ENCODE results near the gene RFFL.
"Not testable (repeated sequence)": the region's sequence is repeated elsewhere in the genome, so short reads cannot be mapped to it uniquely, and the experiment has no call there.

RFFL gene

DNA sequence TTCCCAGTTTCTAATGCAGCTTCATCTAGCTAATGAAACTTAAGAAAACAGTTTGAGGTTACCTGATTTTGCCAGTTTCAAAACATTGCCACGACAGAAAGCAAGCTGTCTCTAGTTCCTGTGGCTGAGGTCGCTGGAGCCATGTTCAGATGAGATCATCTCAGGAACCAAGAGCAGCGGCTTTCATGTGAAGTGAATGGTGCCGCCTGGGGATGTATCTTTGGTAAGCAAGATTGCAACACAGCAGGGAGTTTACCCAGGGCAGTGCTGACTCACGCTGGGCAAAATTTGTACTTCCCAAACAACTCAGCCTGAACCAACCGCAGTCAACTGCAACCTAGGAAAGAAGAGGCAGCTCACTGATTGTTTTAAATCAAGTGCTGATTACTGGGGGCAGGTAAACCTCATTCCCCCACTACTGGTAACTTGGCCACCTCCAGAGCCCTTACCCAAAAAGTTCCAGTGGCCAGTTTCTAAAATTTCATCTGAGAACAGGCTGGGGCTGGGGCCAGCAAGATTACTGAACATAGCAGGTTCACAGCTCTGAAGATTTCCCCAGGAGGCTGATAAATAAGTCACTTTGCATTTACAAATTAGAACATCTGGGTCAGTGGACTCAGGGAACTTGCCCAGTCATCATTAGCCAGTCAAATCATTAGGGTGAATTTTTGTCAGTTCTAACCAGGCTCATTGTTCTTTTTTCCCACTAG, at the start of gene RFFL:
RFFL (minus strand) TSS at position 194 of the 710 bp plus-strand sequence. CDS start 37,154 bp downstream, outside the sequence.
- Histone ChIP-seq H3K27ac (ENCODE audit: low read length) (no peak within 1 kb of the TSS), H3K27me3 (ENCODE audit: control insufficient read depth, insufficient read depth, low read length) (no peaks in the 10 kb centered on the region), H3K4me1 (ENCODE audit: control insufficient read depth, insufficient read depth, low read length) (no peaks in the 10 kb centered on the region), H3K4me3 (ENCODE audit: low read length) (no peak within 1 kb of the TSS), H3K36me3 (ENCODE audit: control insufficient read depth, insufficient read depth, low read length) (no peaks in the 10 kb centered on the region), H3K9me3 (ENCODE audit: control insufficient read depth, insufficient read depth, low read length) (no peaks in the 10 kb centered on the region)
- peak; percentile 67 for DNase-seq (ENCODE audit: low read depth, low spot score)
- no CpG with 5 or more reads among the region's 6 CpGs for WGBS (ENCODE audit: insufficient coverage, insufficient read length)

DNA sequence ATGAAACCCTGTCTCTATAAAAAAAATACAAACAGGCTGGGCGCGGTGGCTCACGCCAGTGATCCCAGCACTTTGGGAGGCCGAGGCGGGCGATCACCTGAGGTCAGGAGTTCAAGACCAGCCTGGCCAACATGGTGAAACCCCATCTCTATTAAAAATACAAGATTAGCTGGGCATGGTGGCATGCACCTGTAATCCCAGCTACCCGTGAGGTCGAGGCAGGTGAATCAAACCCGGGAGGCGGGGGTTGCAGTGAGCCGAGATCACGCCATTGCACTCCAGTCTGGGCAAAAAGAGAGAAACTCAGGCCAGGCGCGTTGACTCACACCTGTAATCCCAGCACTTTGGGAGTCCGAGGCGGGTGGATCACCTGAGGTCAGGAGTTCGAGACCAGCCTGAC, 47.3 kb upstream of the RFFL start:
- no CpG with 5 or more reads among the region's 17 CpGs for WGBS (ENCODE audit: insufficient coverage, insufficient read length)
- H3K27me3 ChIP-seq (ENCODE audit: control insufficient read depth, insufficient read depth, low read length); H3K4me3 ChIP-seq (ENCODE audit: low read length); H3K9me3 ChIP-seq (ENCODE audit: control insufficient read depth, insufficient read depth, low read length); H3K27ac ChIP-seq (ENCODE audit: low read length); H3K4me1 ChIP-seq (ENCODE audit: control insufficient read depth, insufficient read depth, low read length); H3K36me3 ChIP-seq (ENCODE audit: control insufficient read depth, insufficient read depth, low read length); DNase-seq (ENCODE audit: low read depth, low spot score): not testable (repeated sequence)

- DNase-seq (ENCODE audit: low read depth, low spot score) = no peak
- no peaks in the 10 kb centered on the region for H3K27me3 ChIP-seq (ENCODE audit: control insufficient read depth, insufficient read depth, low read length)
- no CpG with 5 or more reads among the region's 5 CpGs for WGBS (ENCODE audit: insufficient coverage, insufficient read length)
- H3K9me3 ChIP-seq (ENCODE audit: control insufficient read depth, insufficient read depth, low read length) = no peaks in the 10 kb centered on the region
- H3K4me1 ChIP-seq (ENCODE audit: control insufficient read depth, insufficient read depth, low read length) = no peaks in the 10 kb centered on the region
- H3K36me3 ChIP-seq (ENCODE audit: control insufficient read depth, insufficient read depth, low read length) = peaks cover 9% of the 10 kb centered on the region; the same call in 1 of the 2 replicates
- H3K4me3 ChIP-seq (ENCODE audit: low read length) = no peak overlapping the region
- no peak overlapping the region for H3K27ac ChIP-seq (ENCODE audit: low read length)
Measured at GRCh38 chr17:35104844-35105450, 41.4 kb upstream of the RFFL start.

DNA sequence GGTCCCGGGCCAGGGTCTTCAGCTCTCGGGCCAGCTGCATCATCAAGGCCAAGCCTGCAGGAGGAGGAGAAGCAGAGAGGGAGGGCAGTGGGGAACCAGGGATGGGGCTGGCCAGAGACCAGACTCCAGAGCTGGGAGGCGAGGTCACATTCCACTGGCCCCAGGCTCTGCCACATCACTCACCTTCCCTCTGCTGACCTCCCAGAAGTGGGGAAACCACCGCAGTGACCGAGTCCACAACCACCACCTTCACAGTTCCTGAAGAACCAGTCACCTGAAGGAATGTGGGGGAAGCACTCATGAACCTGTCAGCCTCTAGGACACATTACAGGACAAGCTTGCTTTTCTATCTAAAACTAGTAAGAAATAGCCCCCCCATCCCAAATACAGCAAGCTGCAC, 39.8 kb upstream of the RFFL start:
- Histone ChIP-seq H3K36me3 (ENCODE audit: control insufficient read depth, insufficient read depth, low read length) (peaks cover 9% of the 10 kb centered on the region; the same call in 1 of the 2 replicates), H3K27ac (ENCODE audit: low read length) (no peak overlapping the region), H3K4me1 (ENCODE audit: control insufficient read depth, insufficient read depth, low read length) (no peaks in the 10 kb centered on the region), H3K27me3 (ENCODE audit: control insufficient read depth, insufficient read depth, low read length) (no peaks in the 10 kb centered on the region), H3K9me3 (ENCODE audit: control insufficient read depth, insufficient read depth, low read length) (no peaks in the 10 kb centered on the region), H3K4me3 (ENCODE audit: low read length) (no peak overlapping the region)
- no peak for DNase-seq (ENCODE audit: low read depth, low spot score)
- no CpG with 5 or more reads among the region's 5 CpGs for WGBS (ENCODE audit: insufficient coverage, insufficient read length)

DNA sequence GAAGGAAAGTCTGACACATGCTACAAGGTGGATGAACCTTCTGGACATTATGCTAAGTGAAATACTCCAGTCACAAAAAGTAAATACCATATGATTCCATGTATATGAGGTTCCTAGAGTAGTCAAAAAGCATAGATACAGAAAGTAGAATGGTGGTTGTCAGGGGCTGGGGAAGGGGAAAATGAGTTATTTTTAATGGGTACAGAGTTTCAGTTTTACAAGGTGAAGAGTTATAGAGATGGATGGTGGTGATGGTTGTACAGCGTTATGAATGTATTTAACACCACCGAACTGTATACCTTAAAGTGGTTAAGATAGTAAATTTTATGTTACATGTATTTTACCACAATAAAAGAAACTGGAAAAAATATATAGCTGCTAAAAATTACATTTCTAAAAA, 38.2 kb upstream of the RFFL start:
- Histone ChIP-seq H3K36me3 (ENCODE audit: control insufficient read depth, insufficient read depth, low read length) (peaks cover 9% of the 10 kb centered on the region; the same call in 1 of the 2 replicates), H3K4me3 (ENCODE audit: low read length) (no peak overlapping the region), H3K4me1 (ENCODE audit: control insufficient read depth, insufficient read depth, low read length) (no peaks in the 10 kb centered on the region), H3K9me3 (ENCODE audit: control insufficient read depth, insufficient read depth, low read length) (no peaks in the 10 kb centered on the region), H3K27me3 (ENCODE audit: control insufficient read depth, insufficient read depth, low read length) (no peaks in the 10 kb centered on the region), H3K27ac (ENCODE audit: low read length) (no peak overlapping the region)
- WGBS (ENCODE audit: insufficient coverage, insufficient read length) = 100% methylated on average over 1 of the region's 2 CpGs
- DNase-seq (ENCODE audit: low read depth, low spot score) = no peak

DNA sequence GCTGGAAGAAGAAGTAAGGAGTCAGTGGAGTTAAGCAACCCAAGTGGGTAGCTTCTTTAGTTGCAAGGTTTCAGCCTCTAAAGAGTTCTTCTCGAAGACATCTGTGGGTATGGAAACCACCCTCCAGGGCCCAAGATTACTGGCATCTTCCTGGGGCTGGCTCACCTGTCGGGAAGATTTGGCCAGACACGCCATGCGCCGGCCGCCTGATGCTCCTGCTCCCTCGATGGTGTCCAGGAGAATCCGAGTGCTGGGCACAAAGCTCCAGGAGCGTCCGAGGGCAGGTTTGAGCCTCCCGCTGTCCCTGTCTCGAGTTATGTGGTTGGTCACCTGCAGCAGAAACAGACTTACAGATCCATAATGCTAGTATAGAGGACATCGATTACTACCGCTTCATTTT, 37.5 kb upstream of the RFFL start:
- Histone ChIP-seq H3K4me1 (ENCODE audit: control insufficient read depth, insufficient read depth, low read length) (no peaks in the 10 kb centered on the region), H3K36me3 (ENCODE audit: control insufficient read depth, insufficient read depth, low read length) (peaks cover 9% of the 10 kb centered on the region; the same call in 1 of the 2 replicates), H3K27ac (ENCODE audit: low read length) (no peak overlapping the region), H3K27me3 (ENCODE audit: control insufficient read depth, insufficient read depth, low read length) (no peaks in the 10 kb centered on the region), H3K9me3 (ENCODE audit: control insufficient read depth, insufficient read depth, low read length) (no peaks in the 10 kb centered on the region), H3K4me3 (ENCODE audit: low read length) (no peak overlapping the region)
- DNase-seq (ENCODE audit: low read depth, low spot score) = no peak
- no CpG with 5 or more reads among the region's 14 CpGs for WGBS (ENCODE audit: insufficient coverage, insufficient read length)

DNA sequence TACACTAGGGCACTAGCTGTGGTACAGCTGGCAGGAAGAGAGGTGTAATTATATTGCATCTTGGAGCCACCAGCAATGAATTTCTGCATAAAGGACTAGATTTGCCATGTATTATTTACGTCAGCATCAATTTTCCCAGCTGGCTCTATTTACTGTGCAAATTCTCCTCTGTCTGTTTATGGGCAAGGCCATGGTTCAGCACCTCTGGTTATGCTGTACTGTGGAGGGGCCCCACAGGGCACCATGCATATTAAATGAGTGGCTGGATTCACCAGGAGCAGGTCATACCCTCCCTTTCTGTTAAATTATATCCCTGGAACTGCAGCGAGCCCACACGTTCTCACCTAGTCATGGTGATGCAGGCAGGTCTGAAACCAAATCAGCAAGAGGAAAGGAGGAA, 36.4 kb upstream of the RFFL start:
- Histone ChIP-seq H3K4me1 (ENCODE audit: control insufficient read depth, insufficient read depth, low read length) (no peaks in the 10 kb centered on the region), H3K27me3 (ENCODE audit: control insufficient read depth, insufficient read depth, low read length) (no peaks in the 10 kb centered on the region), H3K27ac (ENCODE audit: low read length) (no peak overlapping the region), H3K36me3 (ENCODE audit: control insufficient read depth, insufficient read depth, low read length) (peaks cover 9% of the 10 kb centered on the region; the same call in 1 of the 2 replicates), H3K9me3 (ENCODE audit: control insufficient read depth, insufficient read depth, low read length) (no peaks in the 10 kb centered on the region), H3K4me3 (ENCODE audit: low read length) (no peak overlapping the region)
- DNase-seq (ENCODE audit: low read depth, low spot score) = no peak
- WGBS (ENCODE audit: insufficient coverage, insufficient read length) = no CpG with 5 or more reads among the region's 3 CpGs

DNA sequence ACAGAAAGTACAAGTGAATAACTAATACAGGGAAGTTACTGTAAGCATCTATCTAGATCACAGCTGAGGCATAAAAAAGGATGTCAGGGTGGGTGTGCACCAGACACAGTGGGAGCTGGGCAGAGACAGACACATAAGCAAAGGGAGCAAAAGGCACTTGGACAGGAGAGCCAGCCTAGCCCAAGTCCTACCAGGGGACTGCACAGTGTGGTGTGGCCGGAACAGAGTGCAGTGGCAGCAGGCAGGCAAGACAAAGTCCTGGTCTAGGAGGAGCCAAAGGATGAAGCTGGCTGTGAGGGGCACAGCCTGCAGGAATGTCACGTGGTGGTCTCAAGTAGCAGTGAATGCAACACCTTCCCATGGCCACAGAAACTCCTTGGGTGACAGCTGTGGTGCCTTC, 34.3 kb upstream of the RFFL start:
- H3K36me3 ChIP-seq (ENCODE audit: control insufficient read depth, insufficient read depth, low read length) = 0 out of 2 replicates have a peak, but pooled peaks cover 6% of the 10 kb centered on the region
- DNase-seq (ENCODE audit: low read depth, low spot score) = no peak
- H3K27ac ChIP-seq (ENCODE audit: low read length) = no peak overlapping the region
- H3K27me3 ChIP-seq (ENCODE audit: control insufficient read depth, insufficient read depth, low read length) = no peaks in the 10 kb centered on the region
- WGBS (ENCODE audit: insufficient coverage, insufficient read length) = no CpG with 5 or more reads among the region's 2 CpGs
- H3K4me1 ChIP-seq (ENCODE audit: control insufficient read depth, insufficient read depth, low read length) = no peaks in the 10 kb centered on the region; the same call in 1 of the 2 replicates
- H3K9me3 ChIP-seq (ENCODE audit: control insufficient read depth, insufficient read depth, low read length) = no peaks in the 10 kb centered on the region
- H3K4me3 ChIP-seq (ENCODE audit: low read length) = no peak overlapping the region; the same call in 1 of the 2 replicates

DNA sequence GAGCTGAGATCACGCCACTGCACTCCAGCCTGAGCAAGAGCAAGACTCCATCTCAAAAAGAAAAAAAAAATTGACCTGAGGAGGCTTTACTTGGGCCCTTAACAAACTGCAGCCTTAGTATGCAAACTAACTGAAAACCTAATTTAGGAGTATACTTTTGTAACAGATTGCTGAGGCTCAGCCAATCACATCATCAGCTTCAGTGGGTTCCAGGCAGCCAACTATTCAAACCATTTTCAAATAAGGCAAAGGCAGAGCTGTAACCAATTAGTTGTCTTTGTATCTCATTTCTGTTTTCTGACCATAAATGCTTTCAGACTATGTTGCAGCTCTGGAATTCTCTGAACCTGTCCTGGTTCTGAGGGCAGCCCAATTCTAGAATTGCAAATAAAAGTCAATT, 32.2 kb upstream of the RFFL start:
- Histone ChIP-seq H3K9me3 (ENCODE audit: control insufficient read depth, insufficient read depth, low read length) (no peaks in the 10 kb centered on the region), H3K36me3 (ENCODE audit: control insufficient read depth, insufficient read depth, low read length) (no peaks in the 10 kb centered on the region), H3K4me1 (ENCODE audit: control insufficient read depth, insufficient read depth, low read length) (no peaks in the 10 kb centered on the region; the same call in 1 of the 2 replicates), H3K27me3 (ENCODE audit: control insufficient read depth, insufficient read depth, low read length) (no peaks in the 10 kb centered on the region), H3K4me3 (ENCODE audit: low read length) (no peak overlapping the region), H3K27ac (ENCODE audit: low read length) (no peak overlapping the region)
- no peak for DNase-seq (ENCODE audit: low read depth, low spot score)
- WGBS (ENCODE audit: insufficient coverage, insufficient read length) = no CpG with 5 or more reads among the region's 1 CpG

DNA sequence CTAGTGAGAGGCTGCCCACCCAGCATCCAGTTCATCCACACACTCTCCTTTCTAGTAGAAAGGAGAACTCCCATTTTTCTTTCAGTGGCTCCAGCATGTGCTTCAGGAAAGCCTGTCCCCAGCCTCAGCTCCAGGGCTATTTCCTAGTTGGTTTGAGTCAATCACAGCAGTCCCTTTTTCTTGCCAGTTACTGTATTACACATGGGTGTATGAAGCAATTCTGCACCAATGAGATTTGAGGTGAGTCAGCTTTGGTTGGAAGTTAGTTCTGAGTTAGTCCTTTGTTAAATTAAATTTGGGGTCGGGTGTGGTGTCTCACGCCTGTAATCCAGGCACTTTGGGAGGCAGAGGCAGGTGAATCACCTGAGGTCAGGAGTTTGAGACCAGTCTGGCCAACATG, 31.4 kb upstream of the RFFL start:
- Histone ChIP-seq H3K27ac (ENCODE audit: low read length) (no peak overlapping the region), H3K4me3 (ENCODE audit: low read length) (no peak overlapping the region), H3K27me3 (ENCODE audit: control insufficient read depth, insufficient read depth, low read length) (no peaks in the 10 kb centered on the region), H3K36me3 (ENCODE audit: control insufficient read depth, insufficient read depth, low read length) (no peaks in the 10 kb centered on the region), H3K9me3 (ENCODE audit: control insufficient read depth, insufficient read depth, low read length) (no peaks in the 10 kb centered on the region), H3K4me1 (ENCODE audit: control insufficient read depth, insufficient read depth, low read length) (no peaks in the 10 kb centered on the region; the same call in 1 of the 2 replicates)
- WGBS (ENCODE audit: insufficient coverage, insufficient read length) = no CpG with 5 or more reads among the region's 2 CpGs
- no peak for DNase-seq (ENCODE audit: low read depth, low spot score)

Data from iPS DF 6.9 (cell line).